HepG2 (cell line): ENCODE results near the gene MLYCD. TPM values are rescaled to one million over a fixed set of nuclear protein-coding genes. Genes with fewer than 3 reads are reported as not detected.

Source experiments
- ARNT ChIP-seq: fragments of 450-650 bp; IDR thresholded peaks from 2 replicates; pipeline ENCODE4 v1.6.1; 2017
- CAMTA2 ChIP-seq: sonication (generic); formaldehyde crosslinking; IDR thresholded peaks from 2 replicates; pipeline ENCODE4 v1.4.0; 2020; ENCODE audit warnings: mild to moderate bottlenecking, missing genetic modification reagents, borderline replicate concordance
- CENPT ChIP-seq: sonication (generic); formaldehyde crosslinking; IDR thresholded peaks from 2 replicates; pipeline ENCODE4 v1.8.0; 2022; ENCODE audit warnings: low read depth, mild to moderate bottlenecking, moderate library complexity, missing genetic modification reagents
- DNMT3B ChIP-seq: conservative IDR thresholded peaks from 2 replicates; pipeline ENCODE4 v1.6.1; 2016; ENCODE audit warnings: missing biosample characterization, control low read depth
- KLF13 ChIP-seq: sonication (generic); formaldehyde crosslinking; IDR thresholded peaks from 2 replicates; pipeline ENCODE4 v1.4.0; 2020; ENCODE audit warnings: mild to moderate bottlenecking, missing genetic modification reagents
- MIER2 ChIP-seq: IDR thresholded peaks from 2 replicates; pipeline ENCODE4 v1.6.1; 2016; ENCODE audit warnings: missing biosample characterization, missing genetic modification reagents
- MTF1 ChIP-seq: sonication (generic); formaldehyde crosslinking; IDR thresholded peaks from 2 replicates; pipeline ENCODE4 v1.5.0; 2020; ENCODE audit warnings: missing genetic modification reagents
- NCOA2 ChIP-seq: sonication (generic); formaldehyde crosslinking; IDR thresholded peaks from 2 replicates; pipeline ENCODE4 v1.8.0; 2022; ENCODE audit warnings: inconsistent platforms
- NFIC ChIP-seq: IDR thresholded peaks from 2 replicates; pipeline ENCODE4 v1.6.1; 2012; ENCODE audit warnings: mild to moderate bottlenecking, low read length, inconsistent platforms
- PRMT3 ChIP-seq: sonication (generic); formaldehyde crosslinking; IDR thresholded peaks from 2 replicates; pipeline ENCODE4 v1.8.1; 2022; ENCODE audit warnings: low read depth, mild to moderate bottlenecking, moderate library complexity, missing genetic modification reagents, borderline replicate concordance
- PTBP1 ChIP-seq: fragments of 200-400 bp; formaldehyde crosslinking; IDR thresholded peaks from 2 replicates; pipeline ENCODE4 v1.6.1; 2018; ENCODE audit warnings: low read length, low read depth; ENCODE audit not compliant: poor library complexity, severe bottlenecking
- RARA ChIP-seq: IDR thresholded peaks from 2 replicates; pipeline ENCODE4 v1.6.1; 2016; ENCODE audit warnings: missing genetic modification reagents, missing compliant biosample characterization
- RARG ChIP-seq: sonication (generic); formaldehyde crosslinking; IDR thresholded peaks from 2 replicates; pipeline ENCODE4 v1.4.0; 2020; ENCODE audit warnings: low read depth, mild to moderate bottlenecking, missing genetic modification reagents
- SMAD9 ChIP-seq: sonication (generic); formaldehyde crosslinking; IDR thresholded peaks from 2 replicates; pipeline ENCODE4 v1.5.1; 2020; ENCODE audit warnings: mild to moderate bottlenecking, missing genetic modification reagents
- SPEN ChIP-seq: sonication (generic); formaldehyde crosslinking; IDR thresholded peaks from 2 replicates; pipeline ENCODE4 v1.5.1; 2020; ENCODE audit warnings: low read depth, mild to moderate bottlenecking, missing genetic modification reagents
- ZBTB42 ChIP-seq: sonication (generic); formaldehyde crosslinking; IDR thresholded peaks from 2 replicates; pipeline ENCODE4 v1.5.0; 2020; ENCODE audit warnings: mild to moderate bottlenecking, missing genetic modification reagents
- ZNF10 ChIP-seq: sonication (generic); formaldehyde crosslinking; IDR thresholded peaks from 2 replicates; pipeline ENCODE4 v1.4.0; 2020; ENCODE audit warnings: mild to moderate bottlenecking, low read depth, missing genetic modification reagents, borderline replicate concordance
- ZNF225 ChIP-seq: sonication (generic); formaldehyde crosslinking; IDR thresholded peaks from 2 replicates; pipeline ENCODE4 v1.4.0; 2020; ENCODE audit warnings: mild to moderate bottlenecking, missing genetic modification reagents
- ZNF350 ChIP-seq: sonication (generic); formaldehyde crosslinking; IDR thresholded peaks from 2 replicates; pipeline ENCODE4 v1.4.0; 2020; ENCODE audit warnings: mild to moderate bottlenecking, low read depth, missing genetic modification reagents, borderline replicate concordance
- ZNF484 ChIP-seq: sonication (generic); formaldehyde crosslinking; IDR thresholded peaks from 2 replicates; pipeline ENCODE4 v1.5.1; 2020; ENCODE audit warnings: mild to moderate bottlenecking, low read depth, missing genetic modification reagents, borderline replicate concordance
- ZNF501 ChIP-seq: sonication (generic); formaldehyde crosslinking; IDR thresholded peaks from 2 replicates; pipeline ENCODE4 v1.5.1; 2020; ENCODE audit warnings: mild to moderate bottlenecking, moderate library complexity, missing genetic modification reagents
- ZNF704 ChIP-seq: sonication (generic); formaldehyde crosslinking; IDR thresholded peaks from 2 replicates; pipeline ENCODE4 v1.8.1; 2023; ENCODE audit warnings: mild to moderate bottlenecking, inconsistent platforms, moderate library complexity, missing genetic modification reagents, borderline replicate concordance
- ZNF788 ChIP-seq: sonication (generic); formaldehyde crosslinking; IDR thresholded peaks from 2 replicates; pipeline ENCODE4 v1.5.0; 2020; ENCODE audit warnings: mild to moderate bottlenecking, missing genetic modification reagents, borderline replicate concordance
- polyA plus RNA-seq, 8 experiments: library from polyadenylated mRNA; depleted of rRNA in 3 of 8; stranded (reverse) in 7 of 8; unstranded in 1 of 8; fragments of >200 nt; fragmentation: Illumina TruSeq in 4 of 8; extraction: Trizol in 4 of 8; gene quantifications; 2 replicates each; pipeline versions ENCODE4 v1.2.1 to v1.2.3, GENCODE V29; 2011 to 2016; ENCODE audit warnings: low read depth in 4 of 8, missing spikeins in 1 of 8, mixed read lengths in 1 of 8; ENCODE audit not compliant: insufficient read depth in 1 of 8
- total RNA-seq, 5 experiments: library from RNA; depleted of rRNA; stranded (reverse); fragments of >200 nt; fragmentation: Illumina TruSeq; extraction: Trizol; gene quantifications; 2 replicates each; pipeline ENCODE4 v1.2.3, GENCODE V29; 2016; ENCODE audit warnings: low read depth in 1 of 5
- TF ChIP-seq, protein P1 (sequence below): sonication (generic); formaldehyde crosslinking; IDR thresholded peaks from 2 replicates; pipeline ENCODE4 v1.4.0; 2020; ENCODE audit warnings: missing genetic modification reagents, mild to moderate bottlenecking, borderline replicate concordance
- TF ChIP-seq, protein P2 (sequence below): sonication (generic); formaldehyde crosslinking; IDR thresholded peaks from 2 replicates; pipeline ENCODE4 v1.5.0; 2020; ENCODE audit warnings: mild to moderate bottlenecking, low read depth, missing genetic modification reagents, borderline replicate concordance
- TF ChIP-seq, protein P3 (sequence below): sonication (generic); formaldehyde crosslinking; conservative IDR thresholded peaks from 2 replicates; pipeline ENCODE4 v1.4.0; 2020; ENCODE audit warnings: missing genetic modification reagents

Gene MLYCD
- total and polyA plus RNA-seq, 2 of the 13 experiments (the other 11 are each of a cell fraction or from before 2014, with no cell fraction given): 1.8 to 4.0 TPM

- TF ChIP-seq, protein P1, sequence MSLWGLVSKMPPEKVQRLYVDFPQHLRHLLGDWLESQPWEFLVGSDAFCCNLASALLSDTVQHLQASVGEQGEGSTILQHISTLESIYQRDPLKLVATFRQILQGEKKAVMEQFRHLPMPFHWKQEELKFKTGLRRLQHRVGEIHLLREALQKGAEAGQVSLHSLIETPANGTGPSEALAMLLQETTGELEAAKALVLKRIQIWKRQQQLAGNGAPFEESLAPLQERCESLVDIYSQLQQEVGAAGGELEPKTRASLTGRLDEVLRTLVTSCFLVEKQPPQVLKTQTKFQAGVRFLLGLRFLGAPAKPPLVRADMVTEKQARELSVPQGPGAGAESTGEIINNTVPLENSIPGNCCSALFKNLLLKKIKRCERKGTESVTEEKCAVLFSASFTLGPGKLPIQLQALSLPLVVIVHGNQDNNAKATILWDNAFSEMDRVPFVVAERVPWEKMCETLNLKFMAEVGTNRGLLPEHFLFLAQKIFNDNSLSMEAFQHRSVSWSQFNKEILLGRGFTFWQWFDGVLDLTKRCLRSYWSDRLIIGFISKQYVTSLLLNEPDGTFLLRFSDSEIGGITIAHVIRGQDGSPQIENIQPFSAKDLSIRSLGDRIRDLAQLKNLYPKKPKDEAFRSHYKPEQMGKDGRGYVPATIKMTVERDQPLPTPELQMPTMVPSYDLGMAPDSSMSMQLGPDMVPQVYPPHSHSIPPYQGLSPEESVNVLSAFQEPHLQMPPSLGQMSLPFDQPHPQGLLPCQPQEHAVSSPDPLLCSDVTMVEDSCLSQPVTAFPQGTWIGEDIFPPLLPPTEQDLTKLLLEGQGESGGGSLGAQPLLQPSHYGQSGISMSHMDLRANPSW (CRISPR knock-in tag): no peak
- TF ChIP-seq CAMTA2 (CRISPR knock-in tag): 0 out of 2 replicates have a peak, but pooled peaks have one; percentile 67
- 0 out of 2 replicates have a peak, but pooled peaks have one; percentile 17 for TF ChIP-seq ZNF788 (CRISPR knock-in tag)
- no peak for TF ChIP-seq NCOA2
- TF ChIP-seq RARA (CRISPR knock-in tag): no peak
- no peak for TF ChIP-seq DNMT3B (CRISPR knock-in tag)
- TF ChIP-seq ZNF10 (CRISPR knock-in tag): no peak
- TF ChIP-seq RARG (CRISPR knock-in tag): no peak
- TF ChIP-seq ZNF484: no peak
- no peak for TF ChIP-seq PTBP1
- TF ChIP-seq ZNF704 (CRISPR knock-in tag): 0 out of 2 replicates have a peak, but pooled peaks have one; percentile 55
- TF ChIP-seq ZNF501: peak; percentile 49; the same call in 1 of the 2 replicates
- TF ChIP-seq SMAD9 (CRISPR knock-in tag): no peak
- TF ChIP-seq, protein P2, sequence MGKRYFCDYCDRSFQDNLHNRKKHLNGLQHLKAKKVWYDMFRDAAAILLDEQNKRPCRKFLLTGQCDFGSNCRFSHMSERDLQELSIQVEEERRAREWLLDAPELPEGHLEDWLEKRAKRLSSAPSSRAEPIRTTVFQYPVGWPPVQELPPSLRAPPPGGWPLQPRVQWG: no peak
- TF ChIP-seq PRMT3 (CRISPR knock-in tag): no peak
- TF ChIP-seq ZBTB42: no peak
- TF ChIP-seq MIER2 (CRISPR knock-in tag): no peak
- no peak for TF ChIP-seq ARNT
- TF ChIP-seq ZNF350: no peak
- TF ChIP-seq SPEN (CRISPR knock-in tag): peak; percentile 29; the same call in 1 of the 2 replicates
- TF ChIP-seq ZNF225: no peak
- TF ChIP-seq MTF1 (CRISPR knock-in tag): no peak
- no peak; the same call in 1 of the 2 replicates for TF ChIP-seq CENPT
- TF ChIP-seq KLF13 (CRISPR knock-in tag): no peak
- no peak for TF ChIP-seq NFIC
- TF ChIP-seq, protein P3, sequence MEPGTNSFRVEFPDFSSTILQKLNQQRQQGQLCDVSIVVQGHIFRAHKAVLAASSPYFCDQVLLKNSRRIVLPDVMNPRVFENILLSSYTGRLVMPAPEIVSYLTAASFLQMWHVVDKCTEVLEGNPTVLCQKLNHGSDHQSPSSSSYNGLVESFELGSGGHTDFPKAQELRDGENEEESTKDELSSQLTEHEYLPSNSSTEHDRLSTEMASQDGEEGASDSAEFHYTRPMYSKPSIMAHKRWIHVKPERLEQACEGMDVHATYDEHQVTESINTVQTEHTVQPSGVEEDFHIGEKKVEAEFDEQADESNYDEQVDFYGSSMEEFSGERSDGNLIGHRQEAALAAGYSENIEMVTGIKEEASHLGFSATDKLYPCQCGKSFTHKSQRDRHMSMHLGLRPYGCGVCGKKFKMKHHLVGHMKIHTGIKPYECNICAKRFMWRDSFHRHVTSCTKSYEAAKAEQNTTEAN: peak; percentile 73; the same call in 1 of the 2 replicates
Observed at GRCh38 chr16:83899272-83899897, 470 bp downstream of the MLYCD start (continued).
